ENCODE measurements around the gene TTN.
A peak's percentile ranks its signal among the peaks of the same experiment; 100 is the strongest.

TTN gene

DNA sequence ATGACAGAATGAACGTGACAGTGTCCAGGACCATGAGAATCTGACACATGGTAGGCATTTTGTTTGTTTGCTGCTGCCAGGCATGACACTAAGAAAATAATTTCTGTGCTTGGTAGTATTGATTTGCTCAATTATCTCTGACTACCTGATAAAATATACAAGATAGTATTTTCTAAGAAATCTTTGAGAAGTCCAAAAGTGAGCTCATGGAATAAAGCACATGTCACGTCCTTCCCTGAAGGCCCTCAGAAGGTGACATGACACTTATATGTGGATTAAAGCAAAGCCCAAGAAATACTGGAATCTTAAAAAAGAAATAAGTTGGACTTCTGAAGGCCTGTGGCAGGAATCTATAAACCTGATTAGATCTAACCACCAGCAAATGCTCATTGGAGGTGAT is 3.8 kb upstream of the TTN start:
- DNase-seq: no peak

DNA sequence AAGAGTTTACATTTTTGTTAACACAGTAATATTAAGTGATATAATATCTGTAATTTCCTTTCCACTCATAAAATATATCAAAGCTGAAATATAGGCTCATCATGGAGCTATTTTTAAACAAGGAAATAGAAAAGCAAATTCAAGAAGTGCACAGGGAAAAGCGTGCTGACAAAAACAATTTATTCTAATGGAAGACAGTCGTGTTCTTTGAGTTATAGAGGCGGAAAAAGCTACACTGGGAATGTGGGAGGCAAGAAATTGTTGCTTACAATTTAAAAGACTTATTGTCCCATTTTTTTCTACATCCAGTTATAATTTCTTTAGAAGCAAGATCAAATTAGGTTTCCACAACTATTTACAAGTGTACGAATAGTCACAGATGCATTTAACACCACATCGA is 3.2 kb upstream of the TTN start:
- DNase-seq: no peak

DNA sequence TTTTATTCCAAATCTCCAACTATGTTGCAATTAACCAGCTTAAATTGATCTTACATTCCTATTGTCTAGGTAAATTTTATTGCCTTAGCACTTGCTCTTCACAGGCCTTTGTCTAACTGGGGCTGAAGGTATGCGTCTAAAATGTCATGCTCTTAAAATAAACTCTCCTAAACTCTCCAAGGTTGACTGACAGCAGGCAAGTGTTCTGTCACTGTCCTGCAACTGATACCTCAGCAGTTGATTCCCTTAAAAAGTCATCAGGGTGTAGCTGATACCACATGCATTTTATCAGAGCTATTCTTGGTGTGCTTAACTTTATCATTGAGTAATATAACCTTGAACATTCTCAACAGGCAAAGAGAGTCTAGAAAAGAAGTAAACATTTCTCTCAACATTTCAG is 680 bp downstream of the TTN start:
- no peak for DNase-seq

DNA sequence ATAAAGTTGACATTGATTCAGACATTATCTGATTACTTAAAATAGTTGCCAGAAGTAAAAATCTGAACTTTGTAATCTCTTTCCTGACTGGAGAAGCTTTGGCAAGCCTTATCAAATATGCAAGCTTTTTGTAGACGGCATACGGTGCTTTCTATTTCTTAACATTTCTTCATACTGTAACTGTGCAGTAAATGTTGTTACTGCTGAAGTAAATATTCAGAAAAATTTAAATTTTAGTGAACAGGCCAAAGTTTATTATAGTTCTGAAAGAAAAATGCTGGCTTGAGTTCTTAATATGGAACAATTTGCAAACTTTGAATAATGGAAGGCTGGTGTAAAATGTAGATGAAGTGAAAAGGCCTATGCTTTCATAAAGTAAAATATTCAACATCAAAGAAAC is 1.8 kb downstream of the TTN start:
- DNase-seq: no peak

DNA sequence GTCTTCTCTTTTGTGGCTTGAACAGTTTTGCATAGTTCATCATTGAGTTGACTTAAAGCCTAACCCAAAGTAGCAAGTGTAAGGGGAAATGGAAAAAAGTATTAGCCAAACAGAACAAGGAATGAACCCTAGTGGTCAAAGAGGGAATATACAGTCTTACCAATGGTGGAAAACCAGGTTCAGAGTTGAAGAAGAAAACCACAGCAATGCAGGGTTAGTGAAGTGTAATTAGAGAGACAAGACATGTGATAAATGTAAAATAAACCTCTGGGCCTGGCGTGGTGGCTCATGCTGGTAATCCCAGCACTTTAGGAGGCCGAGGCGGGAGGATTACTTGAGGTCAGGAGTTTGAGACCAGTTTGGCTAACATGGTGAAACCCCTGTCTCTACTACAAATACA is 2.4 kb downstream of the TTN start:
- DNase-seq: no peak

DNA sequence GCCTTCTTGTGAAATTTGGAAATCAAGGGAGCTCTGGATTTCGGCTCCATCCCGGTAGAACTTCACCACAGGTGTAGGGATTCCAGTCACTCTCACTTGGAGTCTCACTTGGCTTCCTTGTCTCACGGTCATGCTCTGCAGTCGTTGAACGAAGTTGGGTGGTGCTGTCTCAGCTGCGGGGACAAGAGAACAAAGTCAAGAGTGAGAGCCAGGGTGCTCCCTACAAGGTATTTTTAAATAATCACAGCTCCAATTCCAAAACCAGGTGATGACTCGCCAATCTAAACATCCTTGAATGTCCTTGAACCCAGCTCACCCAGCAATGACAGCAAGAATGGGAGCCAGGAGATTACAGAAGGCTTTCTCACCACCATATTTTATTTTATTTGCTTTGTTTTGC is 6.7 kb downstream of the TTN start:
- no peak for DNase-seq

DNA sequence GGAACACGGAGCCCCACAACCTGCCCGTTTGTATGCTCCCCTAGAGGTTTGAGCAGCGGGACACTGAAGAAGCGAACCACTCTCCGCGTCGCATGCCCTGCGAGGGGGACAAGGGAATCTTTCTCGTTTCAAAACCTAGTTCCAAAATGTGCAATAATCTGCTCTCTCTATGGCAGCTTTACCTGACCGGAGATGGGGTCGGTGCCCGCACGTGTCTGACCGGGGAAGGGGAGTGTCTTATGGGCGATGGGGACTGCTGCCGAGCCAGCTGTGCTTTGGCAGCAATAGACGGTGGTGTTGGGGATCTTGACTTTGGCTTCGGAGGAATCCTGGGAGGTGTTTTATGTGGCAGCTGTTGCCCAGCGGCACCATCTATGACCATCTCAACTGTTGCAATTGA is 7.9 kb downstream of the TTN start:
- DNase-seq: no peak

DNA sequence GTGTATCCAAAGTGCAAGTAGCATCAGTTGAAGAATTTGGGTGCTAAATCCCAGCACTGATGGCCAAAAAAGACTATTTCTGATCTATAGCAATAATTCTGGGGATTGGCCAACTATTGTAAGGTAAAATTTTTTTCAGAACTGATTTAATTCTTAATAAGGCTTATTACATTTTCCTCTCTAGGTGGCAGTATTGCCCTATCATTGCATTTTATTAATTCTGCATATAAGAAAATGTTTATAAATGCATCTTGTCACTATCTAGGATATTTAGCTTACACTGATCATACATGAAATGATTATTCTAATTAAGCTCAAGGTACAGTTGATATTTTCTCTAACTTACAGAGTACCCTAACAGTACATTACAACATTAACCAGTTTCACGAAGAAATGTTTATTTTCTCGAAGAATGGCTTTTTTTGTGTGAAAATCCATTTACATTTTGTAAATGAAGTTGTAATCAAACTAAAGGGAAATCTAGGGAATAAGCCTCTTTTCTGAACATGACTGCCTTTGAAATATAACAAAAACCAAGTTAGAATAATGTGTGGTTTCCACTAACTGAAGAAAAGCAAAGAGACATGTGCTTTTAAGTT is 11.0 kb downstream of the TTN start:
- no peak for DNase-seq

DNA sequence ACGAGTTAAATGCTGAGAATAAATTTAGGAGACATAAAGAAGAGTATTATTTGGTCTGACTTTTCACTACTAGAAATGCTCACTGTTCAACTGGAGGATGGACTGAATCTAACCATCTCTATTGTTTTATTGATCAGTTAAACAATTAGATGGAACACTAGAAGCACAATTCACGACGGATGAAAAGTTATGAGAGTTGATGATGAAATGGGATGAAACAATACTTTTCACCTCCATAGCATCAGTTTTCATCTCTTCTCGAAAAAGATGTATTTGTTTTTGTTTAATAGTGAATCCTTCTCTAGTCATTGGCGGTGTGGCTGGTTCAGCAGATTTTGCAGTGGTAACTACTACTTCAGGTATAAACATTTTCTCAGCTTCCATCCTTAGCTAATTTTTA is 19.3 kb downstream of the TTN start:
- no peak for DNase-seq

DNA sequence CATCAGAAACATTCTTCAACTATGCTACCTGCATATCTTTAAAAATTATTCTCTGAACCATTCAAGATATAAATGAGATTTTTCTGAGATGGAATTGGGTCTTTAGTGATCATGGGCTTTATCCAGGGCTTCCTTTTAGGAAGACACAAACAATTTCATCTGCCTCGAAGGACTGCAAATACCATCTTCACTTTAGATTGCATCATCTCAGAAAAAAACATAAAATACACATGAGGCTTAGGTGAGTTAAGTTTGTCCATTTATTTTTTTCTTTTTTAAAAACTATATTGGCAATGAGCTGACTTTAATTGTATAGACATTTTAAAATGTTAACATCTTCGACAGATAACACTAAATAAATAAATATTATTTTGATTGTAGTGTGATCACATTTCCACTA is 20.1 kb downstream of the TTN start:
- DNase-seq: no peak

DNA sequence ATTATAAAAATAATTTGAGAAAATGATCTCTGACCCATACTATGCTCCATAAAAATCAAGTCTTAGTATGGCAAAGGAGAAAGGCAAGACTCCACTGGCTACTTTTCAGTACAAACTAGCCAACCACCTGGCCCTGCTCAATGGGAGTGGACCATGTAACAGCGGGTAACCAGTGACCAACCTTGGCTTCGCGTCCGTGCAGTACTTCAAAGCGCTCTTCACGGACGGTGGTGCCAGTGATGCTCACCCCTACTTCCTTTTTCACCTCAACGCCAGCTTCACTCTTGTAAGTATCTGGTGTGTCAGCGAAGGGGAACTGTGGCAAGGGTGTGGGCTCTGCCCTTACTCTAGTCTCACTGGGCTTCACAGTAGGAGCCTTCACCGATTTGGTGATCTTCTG is 23.3 kb downstream of the TTN start:
- DNase-seq: no peak

DNA sequence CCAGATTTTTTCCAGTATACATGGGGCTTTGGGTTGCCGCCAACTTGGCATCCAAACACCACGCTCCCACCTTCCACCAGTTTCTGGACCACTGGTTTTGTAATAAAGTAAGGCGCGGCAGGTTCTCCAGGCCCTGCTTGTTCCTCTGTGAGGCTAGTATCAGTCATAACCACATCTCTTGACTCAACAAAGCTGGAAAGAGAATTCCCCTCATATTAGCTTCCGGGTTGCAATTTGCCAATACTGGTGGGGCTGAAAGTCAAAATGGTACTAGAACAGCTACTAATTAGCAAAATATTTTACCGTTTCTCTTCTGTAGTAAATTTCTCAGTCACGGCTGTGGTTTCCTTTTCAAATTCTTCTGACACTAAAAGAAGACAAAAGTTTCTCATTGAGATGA is 25.0 kb downstream of the TTN start:
- no peak for DNase-seq

DNA sequence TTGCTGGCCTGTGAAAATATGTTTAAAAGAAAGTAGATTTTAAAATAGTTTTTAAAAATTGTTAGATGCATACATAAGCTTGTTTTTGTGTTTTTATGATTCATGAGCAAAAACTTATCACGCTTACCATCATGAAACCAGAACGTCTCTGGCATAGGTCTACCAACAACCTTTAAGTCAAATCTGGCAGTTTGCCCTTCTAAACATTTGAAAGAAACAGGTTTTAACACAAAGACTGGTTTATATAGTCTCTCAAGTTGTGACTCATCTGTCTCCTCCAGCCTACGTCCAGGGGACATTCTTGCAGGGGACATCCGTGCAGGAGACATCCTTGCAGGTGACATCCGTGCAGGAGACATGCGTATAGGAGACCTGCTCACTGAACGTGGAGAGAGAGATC is 29.6 kb downstream of the TTN start:
- DNase-seq: no peak

DNA sequence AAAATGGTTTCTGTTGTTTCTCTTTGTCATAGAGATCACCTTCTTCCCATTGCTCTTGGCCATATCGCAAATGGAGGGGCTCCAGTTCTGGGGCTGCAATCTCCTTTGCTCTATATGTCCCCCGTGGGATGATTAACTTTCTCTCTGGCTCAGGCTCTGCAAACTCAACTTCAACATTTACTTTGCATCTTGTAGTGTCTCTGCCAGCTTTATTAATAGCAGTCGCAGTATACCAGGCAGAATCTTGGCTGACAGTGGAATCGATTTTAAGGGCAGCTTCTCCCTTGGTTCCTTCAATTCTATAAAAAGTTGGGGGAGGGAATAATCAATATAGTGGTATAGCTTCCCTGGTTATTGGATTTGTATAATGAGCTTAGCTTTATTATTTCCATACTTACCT is 30.5 kb downstream of the TTN start:
- DNase-seq: no peak

DNA sequence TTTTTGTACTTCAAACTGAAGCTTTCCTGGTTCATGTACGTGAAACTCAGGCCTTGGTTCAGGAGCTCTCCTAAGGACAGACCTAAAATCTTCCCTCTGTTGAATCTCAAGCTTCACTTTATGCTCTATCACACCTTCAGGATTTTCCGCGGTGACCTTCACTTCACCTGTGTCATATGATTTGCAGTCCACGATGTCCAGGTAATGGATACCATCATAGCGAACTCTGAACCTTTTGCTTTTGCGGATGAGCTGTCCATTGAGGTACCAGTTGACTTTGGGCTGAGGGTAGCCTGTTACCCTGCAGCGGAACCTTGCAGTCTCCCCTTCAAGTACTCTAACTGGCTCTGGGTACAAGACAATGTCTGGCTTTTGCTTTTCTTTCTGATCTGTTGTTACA is 31.2 kb downstream of the TTN start:
- no peak for DNase-seq

DNA sequence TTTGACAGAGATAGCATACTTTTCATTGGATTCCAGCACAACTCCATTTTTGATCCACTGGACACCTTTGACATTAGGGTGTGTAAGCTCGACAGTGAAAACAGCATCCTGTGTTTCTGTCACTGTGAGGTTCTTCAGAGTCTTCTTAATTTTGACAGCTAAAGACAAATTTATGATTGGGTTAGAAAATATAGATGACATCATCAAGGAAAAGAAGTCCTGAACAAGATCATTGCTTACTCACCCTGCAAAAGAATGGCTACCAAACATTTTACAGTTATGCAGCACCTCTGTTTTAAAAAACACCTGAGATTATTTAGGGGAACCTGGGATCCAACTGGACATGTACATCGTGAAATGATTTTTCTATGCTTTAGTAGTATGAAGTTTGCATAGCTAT is 36.7 kb downstream of the TTN start:
- no peak for DNase-seq

DNA sequence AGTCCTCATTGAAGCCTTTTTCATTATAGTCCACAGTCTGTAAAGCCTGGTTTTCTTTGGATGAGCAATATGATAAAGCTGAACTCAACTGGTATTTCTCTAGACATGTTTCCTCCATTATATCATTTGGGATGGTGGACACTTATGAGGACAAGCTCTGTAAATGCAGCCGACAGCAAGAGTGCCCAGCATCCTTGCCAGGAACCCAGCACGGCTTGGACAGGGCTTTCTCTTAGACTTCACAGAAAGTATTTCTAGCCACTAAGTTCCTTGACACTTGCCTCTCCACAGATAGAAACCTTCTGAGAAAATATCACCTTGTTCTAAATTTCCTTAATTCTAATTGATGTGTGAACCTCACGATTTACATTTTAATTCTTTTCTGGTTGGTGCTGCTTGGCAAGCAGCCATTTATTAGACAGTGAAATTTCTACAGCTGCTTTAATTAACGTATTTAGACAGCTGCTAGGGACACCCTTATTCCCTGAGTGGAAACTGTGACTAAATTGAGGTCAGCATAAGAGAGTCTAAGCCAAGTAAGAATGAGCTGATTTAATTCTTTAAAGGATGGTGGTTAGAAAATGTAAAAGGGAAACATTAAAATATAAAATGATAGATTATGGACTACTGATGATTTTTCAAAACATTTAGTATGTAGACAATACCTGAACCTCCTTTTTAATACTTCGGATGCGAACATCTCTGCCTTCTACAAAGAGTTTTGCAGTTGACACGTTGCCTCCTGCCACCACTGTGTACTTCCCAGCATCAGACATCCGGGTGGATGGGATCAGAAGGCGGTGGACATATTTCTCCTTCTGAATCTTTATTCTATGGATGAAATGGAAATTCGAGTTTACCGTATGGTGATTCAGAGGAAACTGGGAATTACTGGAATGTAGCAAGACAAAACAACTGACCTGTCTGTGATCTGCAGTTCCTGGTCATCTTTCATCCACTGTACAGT is 39.8 kb downstream of the TTN start:
- DNase-seq: no peak

DNA sequence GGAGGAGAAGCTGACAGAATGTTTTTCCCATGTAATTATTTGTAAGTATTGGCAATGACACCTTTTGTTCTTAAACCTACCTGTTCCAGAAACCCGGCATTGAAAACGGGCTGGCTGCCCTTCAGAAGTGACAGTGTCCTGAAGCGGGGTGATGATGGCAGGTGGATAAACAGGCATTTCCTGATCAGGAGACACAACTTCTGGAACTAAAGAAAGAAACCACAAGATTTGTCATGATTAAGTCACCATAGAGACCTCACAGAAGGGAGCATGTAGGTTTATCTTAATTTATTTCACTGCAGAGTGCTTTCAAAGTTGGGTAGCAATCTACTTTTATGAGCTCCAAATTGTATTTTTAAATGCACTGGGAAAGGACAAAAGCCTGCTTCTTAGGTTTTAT is 43.1 kb downstream of the TTN start:
- no peak for DNase-seq

DNA sequence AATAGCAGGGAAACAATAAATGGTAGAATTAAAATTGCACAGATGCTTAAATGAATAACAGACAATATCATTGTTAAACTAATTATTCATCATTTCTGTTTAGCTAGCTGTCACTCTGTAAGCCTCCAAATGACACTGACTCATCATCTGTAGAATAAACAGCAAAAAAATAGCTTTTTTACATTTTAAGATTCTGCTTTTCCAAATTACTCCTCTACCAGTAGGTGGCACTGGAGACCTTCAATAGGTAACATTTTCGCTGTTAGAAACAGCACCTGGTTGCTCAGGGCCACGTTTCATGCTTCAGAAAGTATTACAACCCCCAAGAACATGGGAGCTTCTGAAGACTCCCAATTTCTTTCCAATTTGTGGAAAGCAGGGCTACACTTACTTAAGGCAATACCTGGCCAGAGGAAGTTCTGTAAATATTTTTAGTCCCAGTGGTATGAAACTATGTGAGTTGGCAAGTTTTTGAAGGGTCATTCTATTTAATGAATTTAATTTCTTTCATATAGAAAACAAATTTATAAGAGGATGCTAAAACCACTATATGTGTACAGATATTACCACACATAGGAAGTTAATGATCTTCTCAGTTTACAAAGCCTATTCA is 45.4 kb downstream of the TTN start:
- peak; percentile 7 to 19 for DNase-seq

DNA sequence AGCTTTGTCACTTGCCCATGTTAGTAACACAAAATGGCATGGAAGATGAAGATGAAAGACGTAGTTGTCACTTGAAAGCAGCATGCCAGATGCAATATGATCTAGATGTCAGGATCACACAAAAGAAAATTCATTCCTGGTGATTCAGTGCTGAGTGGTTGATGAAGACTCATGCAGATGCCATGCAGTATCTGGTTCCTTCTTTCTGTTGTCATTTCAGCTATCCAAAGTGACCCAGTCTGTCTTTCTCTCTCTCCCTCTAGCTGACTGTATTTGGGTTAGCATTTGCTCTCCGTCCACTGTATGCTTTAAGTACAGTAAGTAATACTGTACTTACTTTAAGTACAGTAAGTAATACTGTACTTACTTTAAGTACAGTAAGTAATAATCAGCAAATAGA is 50.4 kb downstream of the TTN start:
- no peak for DNase-seq

DNA sequence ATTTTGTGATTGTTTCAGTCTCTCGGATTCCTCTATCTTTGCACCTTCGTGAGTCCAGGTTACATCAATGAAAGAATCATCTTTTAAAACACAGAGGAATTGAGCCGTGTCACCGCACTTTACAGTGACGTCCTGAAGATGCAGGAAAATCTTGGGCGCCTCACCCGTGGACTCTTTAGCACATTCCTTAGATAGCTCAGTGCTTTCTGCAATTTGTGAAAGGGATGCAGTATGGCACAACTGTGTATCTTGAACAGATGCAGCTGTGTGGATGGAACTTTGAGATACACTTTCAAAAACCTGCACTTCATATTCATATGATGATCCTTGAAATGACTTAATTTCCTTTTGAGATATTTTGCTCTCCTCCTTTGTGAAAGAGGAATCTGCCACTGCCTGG is 50.9 kb downstream of the TTN start:
- no peak for DNase-seq

DNA sequence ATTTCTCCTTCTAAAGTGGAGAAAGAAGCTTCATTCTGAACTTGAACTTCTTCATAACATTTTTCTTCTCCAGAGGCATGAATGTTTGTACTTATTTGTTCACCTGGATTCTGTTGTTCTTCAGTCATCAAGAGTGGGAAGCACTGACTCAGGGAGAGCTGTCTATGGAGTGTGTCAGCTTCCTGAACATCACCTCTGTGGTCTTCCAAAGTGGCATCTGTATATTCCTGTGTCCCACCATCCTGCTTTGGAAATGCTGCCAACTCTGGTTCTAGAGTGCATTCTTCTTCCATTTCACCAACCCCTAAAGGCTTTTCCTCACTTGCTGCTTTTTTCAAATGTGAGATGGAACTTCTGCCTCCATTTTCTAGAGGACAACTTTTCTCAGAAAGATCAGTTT is 59.5 kb downstream of the TTN start:
- DNase-seq: no peak

DNA sequence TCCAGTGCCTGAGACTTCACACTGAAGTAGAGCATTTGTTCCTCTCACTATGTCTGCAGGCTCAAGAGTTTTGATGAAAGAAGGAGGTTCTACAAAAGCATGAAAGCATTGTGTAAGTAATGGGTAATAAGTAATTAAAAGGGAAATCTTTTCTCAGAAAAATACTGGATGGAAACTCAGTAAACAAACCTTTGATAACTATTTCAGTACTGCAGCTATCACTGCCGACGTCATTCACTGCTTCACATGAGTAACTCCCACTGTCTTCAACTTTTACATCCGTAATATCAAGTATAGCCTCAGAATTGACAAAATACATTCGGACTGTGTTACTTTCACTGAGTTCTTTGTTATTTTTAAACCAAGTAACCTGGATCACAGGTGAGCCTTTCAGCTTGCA is 72.7 kb downstream of the TTN start:
- no peak for DNase-seq

DNA sequence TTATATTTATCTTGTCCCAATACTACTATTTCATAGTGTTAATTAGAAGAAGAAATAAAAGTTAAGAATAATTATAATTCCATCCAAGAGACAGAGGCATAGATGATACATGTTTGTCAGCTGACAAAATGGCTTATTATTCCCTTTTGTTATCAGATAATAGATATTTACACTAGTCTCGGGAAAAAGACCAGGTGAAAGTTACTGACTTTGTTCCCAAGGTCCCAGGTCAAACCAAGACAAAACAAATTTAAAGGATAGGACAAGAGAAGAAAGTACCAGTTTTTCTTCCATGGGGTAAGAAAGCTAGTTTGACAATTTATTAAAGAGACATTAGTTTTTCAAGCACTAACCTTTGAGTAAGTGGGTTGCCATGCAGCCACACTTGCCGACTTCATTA is 73.2 kb downstream of the TTN start:
- DNase-seq: no peak
